Kidney (tissue), 14 donors: ENCODE measurements around the gene CABLES2. TPM values are rescaled to one million over a fixed set of nuclear protein-coding genes. Genes with fewer than 3 reads are reported as not detected.

Source experiments
- DNase-seq, 5 donors: peaks; one replicate each; pipeline ENCODE4 v3.0.0-alpha.2; 2013 to 2020
- FAIRE-seq: peaks from 2 replicates; lab custom pipeline; 2012; peaks lifted over from hg19 to GRCh38; lab: Jason Lieb, UNC
- H3K27ac ChIP-seq, 2 donors: one replicate each; pipeline ENCODE4 v1.7.0; 2013; ENCODE audit warnings: low read depth in 2 of 2, low read length in 2 of 2, inconsistent platforms in 1 of 2
- H3K27me3 ChIP-seq: one replicate; pipeline ENCODE4 v1.7.1; 2013; ENCODE audit warnings: low read length, inconsistent platforms; ENCODE audit not compliant: control insufficient read depth, insufficient read depth
- H3K36me3 ChIP-seq, 3 donors: one replicate each; pipeline versions ENCODE4 v1.7.0 to v1.7.1; 2013; ENCODE audit warnings: low read length in 3 of 3, control low read depth in 1 of 3, inconsistent platforms in 1 of 3; ENCODE audit not compliant: insufficient read depth in 3 of 3, control insufficient read depth in 2 of 3
- H3K4me1 ChIP-seq, 3 donors: one replicate each; pipeline versions ENCODE4 v1.7.0 to v1.7.1; 2013; ENCODE audit warnings: low read length in 3 of 3, inconsistent platforms in 1 of 3, low read depth in 1 of 3; ENCODE audit not compliant: control insufficient read depth in 2 of 3, insufficient read depth in 2 of 3
- H3K4me3 ChIP-seq, 3 donors: one replicate each; pipeline versions ENCODE4 v1.7.0 to v1.8.1; 2013; ENCODE audit warnings: low read length in 3 of 3, control low read depth in 1 of 3, inconsistent platforms in 1 of 3
- H3K9ac ChIP-seq, 3 donors: one replicate each; pipeline versions ENCODE4 v1.7.0 to v1.7.1; 2013; ENCODE audit warnings: low read length in 3 of 3, control low read depth in 1 of 3, inconsistent platforms in 1 of 3
- H3K9me3 ChIP-seq, 3 donors: one replicate each; pipeline versions ENCODE4 v1.7.0 to v1.7.1; 2013; ENCODE audit warnings: low read length in 3 of 3, control low read depth in 1 of 3, inconsistent platforms in 1 of 3; ENCODE audit not compliant: control insufficient read depth in 2 of 3, insufficient read depth in 1 of 3
- intact Hi-C: fragments of 100-400 bp; cut with DNase I; formaldehyde crosslinking; loops from one replicate; pipeline ENCODE4 v1.11.1; 2022
- polyA plus RNA-seq: library from polyadenylated mRNA; stranded (reverse); fragments of 350-450 nt; fragmentation: Illumina TruSeq; extraction: RNeasy Lipid Tissue Mini Kit (QIAGEN cat#74804); gene quantifications from one replicate; pipeline ENCODE4 v1.2.3, GENCODE V29; 2014; ENCODE audit warnings: low read depth, low replicate concordance; ENCODE audit not compliant: insufficient read depth
- total RNA-seq: library from RNA; stranded (reverse); fragmentation: NEBNext Ultra II Directional; extraction: Animal tissue kit (Norgen Biotek cat#: 25700); gene quantifications from one replicate; pipeline ENCODE4 v1.2.1, GENCODE V29; 2021
- TF ChIP-seq, protein P1 (sequence below): IDR thresholded peaks from 3 replicates; pipeline ENCODE4 v1.5.1; 2012; ENCODE audit warnings: mild to moderate bottlenecking, moderate library complexity, borderline replicate concordance; ENCODE audit not compliant: insufficient read depth; ENCODE audit errors: extremely low read depth
- donor health status: control.
- donor health status: control.
- donor health status: control.
- donor health status: control.
- donor health status: control.
- donor health status: DM: yes; HTN: yes; CAD: no.
- donor health status: Normal renal cell carcinoma (clear cell type).

Gene CABLES2
- total and polyA plus RNA-seq, 2 donors from 2014 or later, result 2.0 to 4.5 TPM

- no peak for FAIRE-seq
- H3K9me3 ChIP-seq, result no peaks in the 10 kb centered on the region
- DNase-seq, result no peak
- H3K27ac ChIP-seq, result peak overlapping the region in 1 of 2 donors; percentile 17
- H3K9ac ChIP-seq, result no peak overlapping the region
- intact Hi-C loops, result no loop called here
- no peak overlapping the region for H3K4me3 ChIP-seq
- H3K4me1 ChIP-seq, result peaks cover 0 to 10% (median 0%) of the 10 kb centered on the region in 3 donors
- no peaks in the 10 kb centered on the region for H3K27me3 ChIP-seq
- no peaks in the 10 kb centered on the region for H3K36me3 ChIP-seq
- TF ChIP-seq, protein P1, sequence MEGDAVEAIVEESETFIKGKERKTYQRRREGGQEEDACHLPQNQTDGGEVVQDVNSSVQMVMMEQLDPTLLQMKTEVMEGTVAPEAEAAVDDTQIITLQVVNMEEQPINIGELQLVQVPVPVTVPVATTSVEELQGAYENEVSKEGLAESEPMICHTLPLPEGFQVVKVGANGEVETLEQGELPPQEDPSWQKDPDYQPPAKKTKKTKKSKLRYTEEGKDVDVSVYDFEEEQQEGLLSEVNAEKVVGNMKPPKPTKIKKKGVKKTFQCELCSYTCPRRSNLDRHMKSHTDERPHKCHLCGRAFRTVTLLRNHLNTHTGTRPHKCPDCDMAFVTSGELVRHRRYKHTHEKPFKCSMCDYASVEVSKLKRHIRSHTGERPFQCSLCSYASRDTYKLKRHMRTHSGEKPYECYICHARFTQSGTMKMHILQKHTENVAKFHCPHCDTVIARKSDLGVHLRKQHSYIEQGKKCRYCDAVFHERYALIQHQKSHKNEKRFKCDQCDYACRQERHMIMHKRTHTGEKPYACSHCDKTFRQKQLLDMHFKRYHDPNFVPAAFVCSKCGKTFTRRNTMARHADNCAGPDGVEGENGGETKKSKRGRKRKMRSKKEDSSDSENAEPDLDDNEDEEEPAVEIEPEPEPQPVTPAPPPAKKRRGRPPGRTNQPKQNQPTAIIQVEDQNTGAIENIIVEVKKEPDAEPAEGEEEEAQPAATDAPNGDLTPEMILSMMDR, result no peak
These were observed 46.2 kb upstream of the CABLES2 start for GRCh38 chr20:62453186-62453808.

DNA sequence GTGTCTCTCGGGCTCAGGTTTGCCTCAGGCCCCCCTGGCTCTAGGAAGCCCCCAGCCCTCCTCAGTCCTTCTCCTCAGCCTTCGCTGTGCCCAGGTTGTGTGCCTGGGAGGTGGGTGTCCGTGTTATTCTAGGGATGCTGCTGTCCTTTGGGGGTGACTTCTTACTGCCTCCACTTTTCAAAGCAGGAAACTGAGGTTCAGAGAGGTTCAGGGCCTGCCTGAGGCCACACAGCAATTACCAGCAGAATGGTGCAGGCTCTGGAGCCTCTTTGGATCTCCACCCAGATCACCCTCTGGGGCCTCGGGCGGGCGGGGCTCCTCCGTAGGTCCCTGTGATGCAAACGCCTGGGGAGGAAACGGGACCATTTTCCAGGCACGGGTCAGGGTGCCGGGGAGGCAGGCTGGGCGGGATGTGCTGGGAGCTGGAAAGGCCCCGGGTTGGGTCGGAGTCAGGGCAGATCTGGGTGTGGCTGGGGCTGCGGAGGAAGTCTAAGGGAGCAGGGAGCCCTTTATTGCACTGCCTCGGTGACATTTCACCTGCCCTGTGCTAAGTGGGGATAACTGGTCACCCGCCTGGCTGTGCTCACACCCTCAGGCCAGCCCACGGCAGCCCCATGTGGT, 45.5 kb upstream of the CABLES2 start:
- DNase-seq, result no peak
- H3K9me3 ChIP-seq, result no peaks in the 10 kb centered on the region
- no peak for FAIRE-seq
- H3K27me3 ChIP-seq, result no peaks in the 10 kb centered on the region
- H3K27ac ChIP-seq, result no peak overlapping the region
- TF ChIP-seq, protein P1, result no peak
- no peak overlapping the region for H3K4me3 ChIP-seq
- intact Hi-C loops, result no loop called here
- H3K36me3 ChIP-seq, result no peaks in the 10 kb centered on the region
- no peak overlapping the region for H3K9ac ChIP-seq
- H3K4me1 ChIP-seq, result peaks cover 0 to 10% (median 0%) of the 10 kb centered on the region in 3 donors

DNA sequence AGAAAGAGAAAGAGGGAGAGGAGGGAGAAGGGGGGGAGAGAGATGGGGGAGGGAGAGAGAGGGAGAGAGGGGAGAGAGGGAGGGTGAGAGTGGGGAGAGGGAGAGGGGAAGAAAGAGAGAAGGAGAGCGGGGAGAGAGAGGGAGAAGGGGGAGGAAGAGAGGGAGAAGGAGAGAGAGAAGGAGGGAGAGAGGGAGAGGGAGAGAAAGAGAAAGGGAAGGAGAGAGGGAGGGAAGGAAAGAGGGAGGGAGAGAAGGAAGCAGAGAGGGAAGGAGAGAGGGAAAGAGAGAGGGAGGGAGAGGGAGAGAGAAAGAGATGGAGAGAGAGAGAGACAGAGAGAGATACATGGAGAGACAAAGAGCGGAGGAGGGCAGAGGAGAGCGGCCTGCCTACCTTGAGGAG, 44.9 kb upstream of the CABLES2 start:
- FAIRE-seq (no peak), DNase-seq (no peak)
- intact Hi-C loops, result no loop called here
- Histone ChIP-seq H3K36me3 (no peaks in the 10 kb centered on the region), H3K9ac (no peak overlapping the region), H3K9me3 (no peaks in the 10 kb centered on the region), H3K27me3 (no peaks in the 10 kb centered on the region), H3K4me1 (peaks cover 0 to 10% (median 0%) of the 10 kb centered on the region in 3 donors), H3K27ac (no peak overlapping the region), H3K4me3 (no peak overlapping the region)
- TF ChIP-seq, protein P1, result no peak
